ENCODE data around the gene SH2D7.

Gene SH2D7

GRCh38 chr15:78059110-78059839 lies 33.1 kb upstream of the SH2D7 start:
- no peak overlapping the region for H3K9ac ChIP-seq (ENCODE audit: low read length)
- H3K9me3 ChIP-seq (ENCODE audit: insufficient read depth, low read length), result no peaks in the 10 kb centered on the region
- peaks cover 15% of the 10 kb centered on the region; the same call in 1 of the 2 replicates for H3K79me2 ChIP-seq (ENCODE audit: insufficient read depth, low read length)
- no peaks in the 10 kb centered on the region for H3K36me3 ChIP-seq (ENCODE audit: low read length)
- no peaks in the 10 kb centered on the region for H3K27me3 ChIP-seq (ENCODE audit: low read length)
- H4K20me1 ChIP-seq (ENCODE audit: low read depth, low read length), result no peaks in the 10 kb centered on the region; the same call in 1 of the 2 replicates
- H3K9me2 ChIP-seq (replicated peaks; ENCODE audit: insufficient read depth, low read length), result no peaks in the 10 kb centered on the region
- TF ChIP-seq CTCF (IDR thresholded peaks at IDR 0.05; ENCODE audit: insufficient read depth, low read length, poor library complexity, severe bottlenecking) (no peak), EZH2phosphoT487 (conservative IDR thresholded peaks at IDR 0.05; ENCODE audit: low read length) (no peak)
- no peaks in the 10 kb centered on the region for H3F3A ChIP-seq (ENCODE audit: insufficient read depth)
- no peak overlapping the region for H2AFZ ChIP-seq (ENCODE audit: low read depth, low read length, severe bottlenecking)
- no peak overlapping the region for H3K4me2 ChIP-seq (ENCODE audit: low read depth, low read length, poor library complexity, severe bottlenecking)
- H3K27ac ChIP-seq (ENCODE audit: low read depth, low read length), result no peak overlapping the region
- H3K4me3 ChIP-seq (ENCODE audit: insufficient read depth, low read length, poor library complexity, severe bottlenecking), result no peak overlapping the region

GRCh38 chr15:78060232-78060631 lies 32.1 kb upstream of the SH2D7 start:
- no peaks in the 10 kb centered on the region for H3K9me3 ChIP-seq (ENCODE audit: insufficient read depth, low read length)
- no peak overlapping the region for H3K9ac ChIP-seq (ENCODE audit: low read length)
- H3K9me2 ChIP-seq (replicated peaks; ENCODE audit: insufficient read depth, low read length), result no peaks in the 10 kb centered on the region
- no peaks in the 10 kb centered on the region for H3F3A ChIP-seq (ENCODE audit: insufficient read depth)
- H4K20me1 ChIP-seq (ENCODE audit: low read depth, low read length), result no peaks in the 10 kb centered on the region; the same call in 1 of the 2 replicates
- no peaks in the 10 kb centered on the region for H3K36me3 ChIP-seq (ENCODE audit: low read length)
- peaks cover 19% of the 10 kb centered on the region; the same call in 1 of the 2 replicates for H3K79me2 ChIP-seq (ENCODE audit: insufficient read depth, low read length)
- no peaks in the 10 kb centered on the region for H3K27me3 ChIP-seq (ENCODE audit: low read length)
- no peak overlapping the region for H3K4me3 ChIP-seq (ENCODE audit: insufficient read depth, low read length, poor library complexity, severe bottlenecking)
- no peak for TF ChIP-seq EZH2phosphoT487 (conservative IDR thresholded peaks at IDR 0.05; ENCODE audit: low read length)
- no peak for TF ChIP-seq CTCF (IDR thresholded peaks at IDR 0.05; ENCODE audit: insufficient read depth, low read length, poor library complexity, severe bottlenecking)
- no peak overlapping the region for H2AFZ ChIP-seq (ENCODE audit: low read depth, low read length, severe bottlenecking)
- no peak overlapping the region for H3K4me2 ChIP-seq (ENCODE audit: low read depth, low read length, poor library complexity, severe bottlenecking)
- no peak overlapping the region for H3K27ac ChIP-seq (ENCODE audit: low read depth, low read length)

- peaks cover 19% of the 10 kb centered on the region; the same call in 1 of the 2 replicates for H3K79me2 ChIP-seq (ENCODE audit: insufficient read depth, low read length)
- H3K4me3 ChIP-seq (ENCODE audit: insufficient read depth, low read length, poor library complexity, severe bottlenecking), result no peak overlapping the region
These were observed 30.4 kb upstream of the SH2D7 start for GRCh38 chr15:78061963-78062427.

More at GRCh38 chr15:78061963-78062427, 30.4 kb upstream of the SH2D7 start:
- no peaks in the 10 kb centered on the region for H3K9me2 ChIP-seq (replicated peaks; ENCODE audit: insufficient read depth, low read length)
- H3K36me3 ChIP-seq (ENCODE audit: low read length), result no peaks in the 10 kb centered on the region
- H3F3A ChIP-seq (ENCODE audit: insufficient read depth), result no peaks in the 10 kb centered on the region
- H4K20me1 ChIP-seq (ENCODE audit: low read depth, low read length), result no peaks in the 10 kb centered on the region; the same call in 1 of the 2 replicates
- H3K27ac ChIP-seq (ENCODE audit: low read depth, low read length), result no peak overlapping the region
- no peaks in the 10 kb centered on the region for H3K9me3 ChIP-seq (ENCODE audit: insufficient read depth, low read length)
- no peaks in the 10 kb centered on the region for H3K27me3 ChIP-seq (ENCODE audit: low read length)
- no peak overlapping the region for H3K4me2 ChIP-seq (ENCODE audit: low read depth, low read length, poor library complexity, severe bottlenecking)
- TF ChIP-seq EZH2phosphoT487 (conservative IDR thresholded peaks at IDR 0.05; ENCODE audit: low read length) (no peak), CTCF (IDR thresholded peaks at IDR 0.05; ENCODE audit: insufficient read depth, low read length, poor library complexity, severe bottlenecking) (no peak)
- H3K9ac ChIP-seq (ENCODE audit: low read length), result no peak overlapping the region
- H2AFZ ChIP-seq (ENCODE audit: low read depth, low read length, severe bottlenecking), result no peak overlapping the region
